ENCODE results near the gene TRIM6.
"Not testable (repeated sequence)": the region's sequence is repeated elsewhere in the genome, so short reads cannot be mapped to it uniquely, and the experiment has no call there.

Gene TRIM6, protein sequence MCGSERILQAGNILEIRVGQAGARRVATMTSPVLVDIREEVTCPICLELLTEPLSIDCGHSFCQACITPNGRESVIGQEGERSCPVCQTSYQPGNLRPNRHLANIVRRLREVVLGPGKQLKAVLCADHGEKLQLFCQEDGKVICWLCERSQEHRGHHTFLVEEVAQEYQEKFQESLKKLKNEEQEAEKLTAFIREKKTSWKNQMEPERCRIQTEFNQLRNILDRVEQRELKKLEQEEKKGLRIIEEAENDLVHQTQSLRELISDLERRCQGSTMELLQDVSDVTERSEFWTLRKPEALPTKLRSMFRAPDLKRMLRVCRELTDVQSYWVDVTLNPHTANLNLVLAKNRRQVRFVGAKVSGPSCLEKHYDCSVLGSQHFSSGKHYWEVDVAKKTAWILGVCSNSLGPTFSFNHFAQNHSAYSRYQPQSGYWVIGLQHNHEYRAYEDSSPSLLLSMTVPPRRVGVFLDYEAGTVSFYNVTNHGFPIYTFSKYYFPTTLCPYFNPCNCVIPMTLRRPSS

DNA sequence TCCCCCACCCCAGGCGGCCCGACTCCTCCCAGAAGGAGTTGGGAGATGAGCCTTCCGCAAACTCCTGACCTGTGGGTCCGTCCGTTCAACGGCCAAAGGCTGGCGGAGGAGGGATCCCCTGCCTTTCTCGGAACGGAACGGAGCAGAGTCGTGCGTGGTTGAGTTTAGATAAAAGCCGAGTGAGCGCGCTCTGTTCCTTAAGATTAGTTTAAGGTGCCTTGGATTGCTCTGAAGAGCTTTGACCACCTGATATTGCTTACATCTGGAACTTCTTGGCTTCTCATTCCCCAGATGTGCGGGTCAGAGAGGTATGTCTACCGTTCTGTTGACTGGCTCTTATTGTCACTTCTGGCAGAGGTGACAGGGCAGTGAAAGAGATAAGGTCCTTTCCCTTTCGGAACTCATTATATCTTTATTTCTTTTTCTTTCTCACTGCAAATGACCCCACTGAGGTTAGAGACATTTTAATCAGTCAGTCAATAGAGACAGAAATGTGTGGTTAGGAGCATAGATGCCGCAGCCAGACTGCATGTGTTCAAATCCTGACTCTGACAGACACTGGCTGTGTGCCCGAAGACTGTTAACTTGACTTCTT, at the start of gene TRIM6:
TSS of gene TRIM6 (plus strand) at position 31 of the 595 bp plus-strand sequence. CDS start at position 292, 261 bp downstream.
- no peak for DNase-seq (ENCODE audit: low read depth in 2 of 2)

DNA sequence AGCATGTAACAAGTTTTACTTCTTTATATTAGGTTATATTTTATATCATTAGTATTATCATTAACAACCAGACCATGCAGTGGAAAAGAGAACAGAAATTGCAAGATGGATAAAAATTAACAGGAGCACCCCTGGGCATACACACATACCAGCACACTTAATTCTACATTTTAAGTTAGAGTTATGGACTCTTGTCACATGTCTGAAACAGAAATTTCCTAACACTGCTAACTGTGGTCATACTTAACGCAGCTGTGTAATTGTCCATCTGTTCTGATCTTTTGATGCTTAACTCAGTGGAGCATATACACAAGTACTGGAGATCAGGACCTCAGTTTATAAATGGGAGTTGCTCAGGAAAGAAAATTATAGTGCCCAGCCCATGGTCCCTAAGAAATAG, 48.5 kb upstream of the TRIM6 start:
- no peak for DNase-seq (ENCODE audit: low read depth in 2 of 2)

DNA sequence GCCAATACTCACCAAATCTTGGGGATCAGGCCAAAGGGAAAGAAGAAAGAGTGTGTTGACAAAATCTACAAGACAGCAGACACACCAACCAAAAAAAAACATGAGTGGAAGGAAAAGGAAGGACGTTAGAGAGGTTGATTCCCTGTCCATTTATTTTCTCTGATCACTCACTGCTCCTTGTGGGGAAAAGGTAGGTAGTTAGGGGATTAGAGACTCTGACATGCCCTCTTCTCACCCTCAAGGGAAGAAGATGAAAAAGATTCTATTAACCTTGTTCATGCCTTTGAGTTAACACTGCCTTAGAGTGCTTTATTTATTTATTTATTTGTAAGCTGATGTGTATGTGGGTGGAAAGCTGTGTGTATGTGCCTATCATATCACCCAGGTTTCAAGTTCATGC, 48.0 kb upstream of the TRIM6 start, which contains the start of gene OR52H1:
TSS of gene OR52H1 (minus strand) at position 101 of the 400 bp plus-strand sequence. CDS start 3,035 bp downstream, outside the sequence.
- DNase-seq (ENCODE audit: low read depth in 2 of 2): no peak

DNA sequence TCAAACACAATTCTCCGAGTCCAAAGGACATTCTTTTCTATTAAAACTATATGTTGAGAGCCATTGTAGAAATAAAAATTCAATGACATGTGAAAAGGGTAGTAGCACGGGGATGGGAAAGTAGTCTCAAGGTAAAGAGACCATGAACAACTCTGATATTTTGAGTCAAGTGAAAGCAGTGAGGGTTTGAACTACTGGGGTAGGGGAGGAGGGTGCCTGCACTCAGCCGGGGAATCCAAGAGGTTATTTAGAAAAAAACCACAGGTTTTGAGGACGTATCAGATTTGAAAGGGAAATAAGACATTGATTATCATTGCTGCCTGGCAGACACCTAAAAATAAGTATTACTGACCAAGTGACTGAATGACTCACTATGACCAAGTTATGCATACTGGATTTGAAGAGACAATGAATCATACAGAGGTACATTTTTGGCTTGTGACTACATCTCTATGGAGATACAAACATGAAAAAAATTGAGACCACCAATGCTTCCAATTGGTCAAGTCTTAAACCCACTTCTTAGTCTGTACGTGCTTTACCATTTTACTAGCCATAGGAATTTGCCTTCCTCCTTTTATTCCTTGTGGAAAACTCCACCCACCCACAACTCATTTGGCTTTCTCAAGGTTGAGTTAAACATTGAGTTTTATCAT, 45.9 kb upstream of the TRIM6 start:
- no peak for DNase-seq (ENCODE audit: low read depth in 2 of 2)

DNA sequence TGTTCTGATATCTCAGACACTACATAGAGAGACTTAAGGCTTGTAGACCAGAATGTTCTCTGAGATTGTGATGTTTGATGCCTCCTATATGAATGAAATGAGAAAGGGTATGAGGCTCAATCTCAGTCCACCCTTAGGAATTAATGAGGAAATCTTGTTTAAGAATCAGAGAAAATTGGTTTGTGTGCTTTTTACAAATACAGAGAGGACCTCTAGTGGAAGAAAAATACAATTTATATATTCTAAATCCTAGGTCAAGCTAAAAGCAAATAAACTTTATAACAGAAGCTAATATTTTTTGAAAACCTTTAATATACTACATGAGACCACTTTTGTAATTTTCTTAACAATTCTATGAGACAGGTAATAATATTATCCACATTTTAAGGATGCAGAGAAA, 43.1 kb upstream of the TRIM6 start:
- no peak for DNase-seq (ENCODE audit: low read depth in 2 of 2)

DNA sequence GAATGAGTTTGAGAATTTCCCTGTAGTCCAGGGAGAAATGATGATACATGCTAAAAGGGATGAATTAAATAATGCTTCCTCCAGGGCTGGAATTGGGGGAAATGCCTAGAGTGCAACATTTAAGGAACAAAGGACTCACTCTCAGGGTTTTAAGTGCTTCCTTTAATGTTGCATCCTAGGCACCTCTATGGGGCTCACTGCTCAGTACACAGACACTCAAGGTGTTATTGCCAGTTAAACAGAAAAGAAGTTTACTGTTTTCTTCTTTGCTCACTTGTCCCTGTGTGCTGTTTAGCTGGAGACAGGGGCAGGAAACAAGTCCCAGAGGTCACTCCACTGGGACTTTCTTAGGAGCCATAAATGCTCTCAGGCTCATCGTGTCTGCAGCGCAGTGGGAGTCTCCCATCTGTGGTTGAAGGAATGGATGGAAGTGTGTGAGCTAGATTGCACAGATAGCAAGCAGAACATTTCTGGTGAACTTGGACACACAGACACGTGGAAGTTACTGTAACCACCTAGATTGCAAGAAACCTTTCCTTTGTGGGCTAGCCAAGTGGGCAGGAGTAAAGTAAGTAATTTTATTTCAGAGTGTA, 39.7 kb upstream of the TRIM6 start:
- no peak for DNase-seq (ENCODE audit: low read depth in 2 of 2)

DNA sequence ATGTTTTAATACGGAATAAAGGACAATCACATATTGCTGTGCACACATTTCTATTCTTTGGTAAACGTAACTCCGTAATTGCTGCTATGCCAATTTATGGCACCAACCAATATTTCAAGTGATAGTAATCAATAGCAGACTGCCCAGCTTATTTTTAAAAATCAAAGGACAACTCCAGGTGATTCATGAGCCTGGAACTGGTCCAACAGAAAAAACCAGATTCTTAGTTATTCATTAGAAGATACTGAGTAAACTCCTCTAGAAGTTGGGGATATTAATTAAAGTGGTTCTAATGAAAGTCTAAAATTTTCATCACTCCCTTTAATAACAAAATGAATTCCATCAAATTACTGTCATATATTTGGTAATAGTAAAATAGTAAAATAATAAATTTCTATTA, 38.7 kb upstream of the TRIM6 start:
- DNase-seq (ENCODE audit: low read depth in 2 of 2): no peak

DNA sequence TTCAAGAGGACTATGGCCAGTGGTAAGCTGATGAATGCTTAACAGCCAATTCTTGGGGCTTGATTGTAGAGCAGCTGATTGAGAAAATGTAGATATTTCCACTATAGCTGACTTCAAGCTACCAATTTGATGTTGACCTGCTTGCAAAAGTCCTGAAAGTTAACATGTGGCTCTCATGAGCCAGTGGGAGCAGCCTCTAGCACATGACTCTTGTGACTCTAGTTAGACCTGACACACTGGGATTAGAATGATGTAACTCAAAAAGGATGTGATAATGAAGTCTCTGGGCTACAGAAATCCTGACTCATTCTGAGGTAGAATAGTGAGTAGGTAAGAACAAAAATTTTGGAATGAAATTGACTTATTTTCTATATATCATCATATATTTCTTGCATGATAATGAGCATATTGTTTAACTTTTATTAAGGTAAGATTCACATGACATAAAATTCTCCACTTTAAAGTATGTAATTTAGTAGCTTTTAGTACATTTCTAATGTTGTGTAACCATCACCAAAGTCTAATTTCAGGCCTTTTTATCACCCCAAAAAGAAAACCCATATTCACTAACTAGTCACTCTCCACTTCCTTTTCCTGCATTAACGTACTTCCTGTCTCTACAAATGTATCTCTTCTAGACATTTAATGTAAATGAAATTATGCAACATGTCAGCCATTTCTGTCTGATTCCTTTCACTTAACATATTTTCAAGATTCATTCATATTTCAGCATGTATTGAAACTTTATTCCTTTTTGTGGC, 32.0 kb upstream of the TRIM6 start:
- no peak for DNase-seq (ENCODE audit: low read depth in 2 of 2)

DNA sequence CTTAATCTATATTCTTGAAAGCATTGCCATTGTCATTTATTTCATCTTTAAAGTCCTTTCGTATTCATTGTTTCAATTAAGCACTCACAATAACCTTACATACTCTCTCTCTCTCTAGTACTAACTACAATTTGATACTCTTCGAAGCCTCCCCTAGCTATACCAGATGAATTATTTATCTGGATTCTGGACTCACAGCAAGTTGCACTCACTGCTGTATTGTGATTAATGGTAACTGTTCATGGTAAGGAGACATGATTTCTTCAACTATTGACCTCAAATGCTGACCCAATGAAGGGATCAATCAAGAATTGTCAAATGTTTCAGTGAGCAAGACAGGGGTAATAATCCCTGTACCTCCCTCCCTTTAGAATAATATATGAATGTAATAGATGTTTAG, 21.8 kb upstream of the TRIM6 start:
- DNase-seq (ENCODE audit: low read depth in 2 of 2): no peak

DNA sequence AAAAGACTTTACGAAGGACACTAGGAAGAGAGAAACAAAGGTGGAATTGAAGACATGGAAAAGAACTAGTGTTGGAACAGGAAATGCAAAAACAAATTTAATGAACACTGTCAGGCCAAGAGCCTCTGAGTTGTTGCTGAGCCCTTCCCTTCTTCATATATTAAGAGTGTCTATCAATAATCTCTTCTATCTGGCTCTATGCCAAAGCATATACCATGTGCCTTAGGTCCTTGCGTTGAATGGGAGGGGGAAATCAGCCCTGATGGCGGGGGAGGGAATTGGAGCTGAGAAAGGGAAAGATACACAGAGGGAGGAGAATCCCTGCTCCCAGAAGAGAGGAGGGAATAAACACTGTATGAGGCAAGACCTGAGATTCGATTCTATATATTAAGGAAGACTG, 21.3 kb upstream of the TRIM6 start:
- DNase-seq (ENCODE audit: low read depth in 2 of 2): no peak

DNA sequence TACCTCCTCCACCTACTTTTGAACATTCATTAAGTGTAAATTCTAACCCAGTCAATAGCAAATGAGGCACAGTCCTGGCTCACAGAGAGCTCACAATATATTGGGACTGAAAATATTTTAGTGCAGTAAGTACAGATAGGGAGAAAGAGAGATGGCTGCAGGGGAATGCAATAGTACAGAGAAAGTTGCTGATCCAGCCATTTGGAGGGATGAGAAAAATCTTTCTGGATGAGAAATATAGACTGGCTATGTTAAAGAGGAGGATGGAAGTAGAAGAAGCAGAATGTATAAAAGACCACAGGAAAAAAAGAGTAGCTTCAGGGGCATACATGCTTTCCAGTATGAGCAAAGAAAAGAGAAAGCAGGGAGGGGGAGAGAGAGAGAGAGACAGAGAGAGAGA, 19.3 kb upstream of the TRIM6 start:
- DNase-seq (ENCODE audit: low read depth in 2 of 2): no peak

DNA sequence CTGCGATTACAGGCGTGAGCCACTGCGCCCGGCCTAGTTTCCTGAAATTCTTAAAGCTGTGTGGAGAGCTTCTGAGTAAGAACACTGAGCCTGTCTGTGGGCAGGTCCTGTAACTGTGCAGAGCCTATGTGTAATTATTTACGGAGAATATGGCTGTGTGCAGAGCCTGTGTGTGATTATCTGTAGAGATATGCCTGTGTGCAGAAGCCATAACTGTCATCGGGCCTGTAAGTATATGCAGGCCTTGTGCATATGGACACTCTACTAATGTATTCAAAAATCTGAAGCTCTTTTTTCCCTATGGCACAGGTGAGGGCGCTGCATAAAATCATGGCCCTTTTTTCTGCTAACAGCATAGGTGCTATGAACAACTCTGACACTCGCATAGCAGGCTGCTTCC, 15.9 kb upstream of the TRIM6 start, which contains the start of gene OR52B6:
TSS of gene OR52B6 (plus strand) at position 301 of the 400 bp plus-strand sequence. CDS start at position 301, 0 bp downstream.
- DNase-seq (ENCODE audit: low read depth in 2 of 2): no peak

DNA sequence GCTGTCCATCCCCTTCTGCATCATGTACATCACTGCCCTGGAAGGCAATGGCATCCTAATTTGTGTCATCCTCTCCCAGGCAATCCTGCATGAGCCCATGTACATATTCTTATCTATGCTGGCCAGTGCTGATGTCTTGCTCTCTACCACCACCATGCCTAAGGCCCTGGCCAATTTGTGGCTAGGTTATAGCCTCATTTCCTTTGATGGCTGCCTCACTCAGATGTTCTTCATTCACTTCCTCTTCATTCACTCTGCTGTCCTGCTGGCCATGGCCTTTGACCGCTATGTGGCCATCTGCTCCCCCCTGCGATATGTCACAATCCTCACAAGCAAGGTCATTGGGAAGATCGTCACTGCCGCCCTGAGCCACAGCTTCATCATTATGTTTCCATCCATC, 15.4 kb upstream of the TRIM6 start:
- DNase-seq (ENCODE audit: low read depth in 2 of 2): no peak

DNA sequence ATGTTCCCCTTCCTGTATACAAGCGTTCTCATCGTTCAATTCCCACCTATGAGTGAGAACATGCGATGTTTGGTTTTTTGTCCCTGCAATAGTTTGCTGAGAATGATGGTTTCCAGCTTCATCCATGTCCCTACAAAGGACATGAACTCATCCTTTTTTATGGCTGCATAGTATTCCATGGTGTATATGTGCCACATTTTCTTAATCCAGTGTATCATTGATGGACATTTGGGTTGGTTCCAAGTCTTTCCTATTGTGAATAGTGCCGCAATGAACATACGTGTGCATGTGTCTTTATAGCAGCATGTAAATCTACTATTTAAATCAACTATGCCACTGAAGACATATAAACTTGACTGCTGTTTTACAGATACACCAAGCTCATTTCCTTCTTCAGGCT, 12.0 kb upstream of the TRIM6 start:
- DNase-seq (ENCODE audit: low read depth in 2 of 2): not testable (repeated sequence)

DNA sequence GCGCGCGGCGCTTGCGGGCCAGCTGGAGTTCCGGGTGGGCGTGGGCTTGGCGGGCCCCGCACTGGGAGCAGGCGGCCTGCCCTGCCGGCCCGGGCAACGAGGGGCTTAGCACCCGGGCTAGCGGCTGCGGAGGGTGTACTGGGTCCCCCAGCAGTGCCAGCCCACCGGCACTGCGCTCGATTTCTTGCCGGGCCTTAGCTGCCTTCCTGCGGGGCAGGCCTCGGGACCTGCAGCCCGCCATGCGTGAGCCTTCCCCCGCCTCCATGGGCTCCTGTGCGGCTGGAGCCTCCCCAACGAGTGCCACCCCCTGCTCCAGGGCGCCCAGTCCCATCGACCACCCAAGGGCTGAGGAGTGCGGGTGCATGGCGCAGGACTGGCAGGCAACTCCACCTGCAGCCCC, 6.5 kb upstream of the TRIM6 start:
- DNase-seq (ENCODE audit: low read depth in 2 of 2): not testable (repeated sequence)

DNA sequence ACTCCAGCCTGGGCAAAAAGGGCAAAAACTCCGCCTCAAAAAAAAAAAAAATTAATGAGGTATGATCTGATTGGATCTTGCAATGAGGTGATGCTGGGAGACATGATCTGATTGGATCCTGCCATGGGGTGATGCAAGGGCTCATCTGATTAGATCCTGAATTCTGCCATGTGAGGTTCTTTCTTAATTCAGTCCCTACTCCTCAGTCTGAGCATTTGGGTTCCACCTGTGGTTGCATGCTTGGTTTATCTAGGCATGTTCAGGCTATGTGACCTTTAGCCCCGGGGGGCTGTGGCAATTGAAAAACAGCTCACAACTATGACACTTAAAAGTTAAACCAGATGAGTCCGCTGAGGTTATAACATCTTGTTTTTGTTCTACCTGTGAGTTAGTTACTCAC, 4.8 kb upstream of the TRIM6 start:
- DNase-seq (ENCODE audit: low read depth in 2 of 2): no peak

DNA sequence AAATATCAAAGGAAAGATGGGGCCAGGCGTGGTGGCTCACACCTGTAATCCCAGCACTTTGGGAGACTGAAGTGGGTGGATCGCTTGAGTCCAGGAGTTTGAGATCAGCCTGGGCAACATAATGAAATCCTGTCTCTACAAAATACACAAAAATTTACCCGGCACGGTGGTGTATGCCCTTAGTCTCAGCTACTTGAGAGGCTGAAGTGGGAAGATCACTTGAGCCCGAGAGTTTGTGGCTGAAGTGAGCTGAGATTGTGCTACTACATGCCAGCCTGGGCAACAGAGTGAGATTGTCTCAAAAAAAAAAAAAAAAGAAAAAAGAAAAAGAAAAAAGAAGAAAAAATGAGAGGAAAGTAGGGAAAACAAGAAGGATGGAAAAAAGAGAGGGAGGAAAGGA, 3.8 kb upstream of the TRIM6 start:
- DNase-seq (ENCODE audit: low read depth in 2 of 2): no peak

DNA sequence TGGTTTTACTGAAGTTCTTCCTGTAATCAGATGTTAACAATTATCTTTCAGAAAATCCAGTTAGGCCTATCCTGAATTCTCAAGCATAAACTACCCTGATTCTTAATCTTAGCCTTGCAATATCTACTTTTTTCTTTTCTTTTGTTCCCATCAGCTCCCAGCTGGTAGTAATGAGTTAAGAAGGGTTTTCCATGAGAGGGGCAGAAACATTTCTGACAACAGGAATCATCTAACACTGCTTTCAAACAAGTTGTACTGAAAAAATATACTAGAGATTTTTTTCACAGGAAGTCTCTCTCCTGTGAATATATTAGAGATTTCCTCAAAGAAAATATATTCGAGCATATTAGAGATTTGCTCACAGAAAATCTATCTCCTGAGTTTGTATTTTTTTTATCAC, 3.3 kb upstream of the TRIM6 start:
- no peak for DNase-seq (ENCODE audit: low read depth in 2 of 2)

DNA sequence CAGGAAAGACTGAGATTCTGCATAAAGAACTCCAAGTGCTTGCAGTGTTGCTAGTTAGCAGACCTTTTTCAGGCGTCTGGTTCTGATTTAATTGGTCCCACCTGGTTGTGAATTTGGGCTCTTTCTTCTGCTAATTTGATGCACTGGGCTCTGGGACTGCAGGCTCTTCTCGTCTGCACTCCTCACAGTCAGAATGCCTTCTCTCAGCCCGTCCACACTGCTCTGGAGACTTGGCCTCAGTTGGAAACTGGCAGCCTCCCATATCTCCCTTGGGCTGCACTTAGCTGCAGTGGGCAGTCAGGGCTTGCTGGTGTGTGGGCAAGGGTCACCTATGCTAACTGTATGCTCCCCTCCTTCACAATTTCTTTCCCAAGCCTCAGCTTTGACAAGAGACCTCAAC, 1.5 kb downstream of the TRIM6 start:
- no peak for DNase-seq (ENCODE audit: low read depth in 2 of 2)

DNA sequence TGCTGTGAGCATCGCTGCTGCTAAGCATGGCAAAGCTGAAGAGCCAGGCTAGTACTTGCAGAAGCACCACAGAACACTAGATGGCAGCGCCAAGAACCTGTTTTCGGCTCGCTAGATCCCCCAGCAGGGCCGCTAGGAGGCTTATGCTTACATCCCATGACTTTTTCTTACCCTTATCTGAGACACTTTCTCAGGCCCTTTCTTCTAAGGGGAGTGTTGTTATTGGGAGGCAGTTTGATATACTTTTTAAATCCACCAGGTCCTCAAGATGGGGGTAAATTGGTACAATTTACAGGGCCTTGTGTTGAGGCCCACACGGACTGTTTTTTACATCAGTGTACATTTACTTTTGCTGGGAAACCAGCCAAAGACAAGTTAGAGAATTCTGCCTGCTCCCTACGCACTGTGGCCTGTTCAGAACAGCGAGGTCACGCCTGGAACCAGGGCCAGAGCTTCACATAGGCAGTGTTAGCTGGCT, 4.0 kb downstream of the TRIM6 start:
- DNase-seq (ENCODE audit: low read depth in 2 of 2): peak in 1 of 2 donors; percentile 35

DNA sequence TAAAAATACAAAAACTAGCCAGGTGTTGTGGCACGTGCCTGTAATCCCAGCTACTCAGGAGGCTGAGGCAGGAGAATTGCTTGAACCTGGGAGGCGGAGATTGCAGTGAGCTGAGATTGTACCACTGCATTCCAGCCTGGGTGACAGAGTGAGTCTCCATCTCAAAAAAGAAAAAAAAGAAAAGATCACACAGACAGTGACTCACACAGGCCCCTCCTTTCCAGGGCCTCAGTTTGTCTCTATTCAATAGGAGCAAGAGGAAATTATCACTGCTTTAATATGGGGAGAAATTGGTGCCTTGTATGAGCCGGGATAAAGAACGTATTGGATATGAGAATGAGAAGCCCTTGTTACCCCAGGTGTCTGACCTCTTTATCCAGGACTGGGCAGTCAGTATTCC, 6.4 kb downstream of the TRIM6 start:
- DNase-seq (ENCODE audit: low read depth in 2 of 2): not testable (repeated sequence)

All from stimulated activated CD8-positive, alpha-beta memory T cell treated with anti-CD3 and anti-CD28 coated beads, Interleukin-2, amount 100 ng/mL, for 1 hour (primary cell).